Central memory CD4-positive, alpha-beta T cell (primary cell): ENCODE data around the gene PXDN.

Experiments used
- DNase-seq: peaks from one replicate; pipeline ENCODE4 v3.0.0; 2022

The PXDN gene

GRCh38 chr2:1659951-1660565 lies 84.3 kb downstream of the PXDN start:
- DNase-seq, result no peak

GRCh38 chr2:1658394-1659151 lies 85.7 kb downstream of the PXDN start:
- no peak for DNase-seq

GRCh38 chr2:1656961-1657841 lies 87.1 kb downstream of the PXDN start:
- DNase-seq, result no peak

GRCh38 chr2:1656326-1656960 lies 87.9 kb downstream of the PXDN start:
- DNase-seq, result no peak

- DNase-seq, result no peak
These were observed 88.9 kb downstream of the PXDN start for GRCh38 chr2:1655461-1655860.

- no peak for DNase-seq
These were observed 89.5 kb downstream of the PXDN start for GRCh38 chr2:1654696-1655374.

GRCh38 chr2:1653956-1654695 lies 90.2 kb downstream of the PXDN start:
- no peak for DNase-seq

- DNase-seq, result no peak
These were observed 92.1 kb downstream of the PXDN start for GRCh38 chr2:1652034-1652790.

- no peak for DNase-seq
These were observed 92.9 kb downstream of the PXDN start for GRCh38 chr2:1651121-1652033.

- DNase-seq, result no peak
These were observed 94.0 kb downstream of the PXDN start for GRCh38 chr2:1650085-1650872.

- DNase-seq, result no peak
These were observed 94.9 kb downstream of the PXDN start for GRCh38 chr2:1649103-1650084.

GRCh38 chr2:1648241-1649102 lies 95.8 kb downstream of the PXDN start:
- DNase-seq, result no peak

GRCh38 chr2:1647417-1648240 lies 96.7 kb downstream of the PXDN start:
- DNase-seq, result no peak

- no peak for DNase-seq
These were observed 98.4 kb downstream of the PXDN start for GRCh38 chr2:1645761-1646476.

GRCh38 chr2:1644427-1644826 lies 99.9 kb downstream of the PXDN start:
- no peak for DNase-seq
